Thyroid gland (tissue), 4 donors: ENCODE data around the gene PSRC1.

Experiments used
- CTCF ChIP-seq, 6 experiments: fragments of 200-600 bp in 3 of 6; fragments of 450-650 bp in 3 of 6; sonication (generic) in 3 of 6; IDR thresholded peaks; one replicate each; pipeline ENCODE4 v1.5.1; 2016 to 2019; ENCODE audit warnings: antibody characterized with exemption in 6 of 6, mild to moderate bottlenecking in 2 of 6, inconsistent platforms in 1 of 6, moderate library complexity in 1 of 6
- POLR2A ChIP-seq, 2 donors: fragments of 450-650 bp; IDR thresholded peaks; one replicate each; pipeline ENCODE4 v1.6.1; 2017; ENCODE audit warnings: antibody characterized with exemption in 2 of 2, mild to moderate bottlenecking in 2 of 2, moderate library complexity in 1 of 2

GRCh38 chr1:109255678-109256077 lies 27.3 kb downstream of the PSRC1 start:
- TF ChIP-seq CTCF (IDR thresholded peaks at IDR 0.05): no peak
- TF ChIP-seq POLR2A (IDR thresholded peaks at IDR 0.05): no peak
